CD4-positive, CD25-positive, alpha-beta regulatory T cell (primary cell): Measurements from ENCODE around the gene ANKLE1. TPM values are rescaled to one million over a fixed set of nuclear protein-coding genes. Genes with fewer than 3 reads are reported as not detected.

Experiments used
- ATAC-seq, 2 donors: fragments of 150-1000 bp; cut with Tn5 transposase; one replicate each; pipeline ENCODE4 v1.10.0; 2021; ENCODE audit warnings: low read depth in 2 of 2, moderate number of reproducible peaks in 2 of 2, moderate library complexity in 1 of 2
- DNase-seq, 3 donors: peaks; one replicate each; pipeline versions ENCODE4 v3.0.0 to v3.0.0-alpha.2; 2012 to 2022; ENCODE audit warnings: mixed read lengths in 1 of 3
- H3K27ac ChIP-seq: one replicate; pipeline ENCODE4 v1.7.0; 2013; ENCODE audit warnings: mild to moderate bottlenecking, low read length; ENCODE audit not compliant: insufficient read depth, poor library complexity, severe bottlenecking
- H3K27me3 ChIP-seq: one replicate; pipeline ENCODE4 v1.7.0; 2013; ENCODE audit warnings: low read length; ENCODE audit not compliant: control insufficient read depth, insufficient read depth
- H3K36me3 ChIP-seq: one replicate; pipeline ENCODE4 v1.7.0; 2013; ENCODE audit warnings: mild to moderate bottlenecking, low read length, moderate library complexity; ENCODE audit not compliant: control insufficient read depth, insufficient read depth
- H3K4me1 ChIP-seq: 2 replicates; pipeline ENCODE4 v1.7.0; 2013; ENCODE audit warnings: mild to moderate bottlenecking, low read length; ENCODE audit not compliant: insufficient read depth, control insufficient read depth, poor library complexity, severe bottlenecking
- H3K4me3 ChIP-seq: one replicate; pipeline ENCODE4 v1.7.0; 2013; ENCODE audit warnings: low read depth, mild to moderate bottlenecking, low read length, moderate library complexity
- H3K9me3 ChIP-seq, 2 experiments: 1 replicate in 1 of 2; 2 replicates in 1 of 2; pipeline ENCODE4 v1.7.0; 2013; ENCODE audit warnings: low read length in 2 of 2, mild to moderate bottlenecking in 1 of 2, moderate library complexity in 1 of 2; ENCODE audit not compliant: control insufficient read depth in 2 of 2
- H3K27ac Mint-ChIP-seq, 3 donors: one replicate each; pipeline ENCODE4 v1.8.0; 2020 to 2022; ENCODE audit warnings: mild to moderate bottlenecking in 3 of 3, mixed read lengths in 3 of 3, moderate library complexity in 2 of 3
- H3K27me3 Mint-ChIP-seq: one replicate; pipeline ENCODE4 v1.8.0; 2022; ENCODE audit warnings: mild to moderate bottlenecking, mixed read lengths
- H3K36me3 Mint-ChIP-seq: one replicate; pipeline ENCODE4 v1.8.0; 2020; ENCODE audit warnings: mixed read lengths
- H3K4me1 Mint-ChIP-seq, 4 donors: one replicate each; pipeline ENCODE4 v1.8.0; 2020 to 2022; ENCODE audit warnings: mixed read lengths in 4 of 4, mild to moderate bottlenecking in 1 of 4
- H3K4me3 Mint-ChIP-seq, 4 donors: one replicate each; pipeline ENCODE4 v1.8.0; 2020 to 2022; ENCODE audit warnings: mild to moderate bottlenecking in 4 of 4, mixed read lengths in 4 of 4, moderate library complexity in 3 of 4
- H3K9me3 Mint-ChIP-seq, 7 donors: one replicate each; pipeline ENCODE4 v1.8.0; 2020 to 2022; ENCODE audit warnings: mixed read lengths in 7 of 7, mild to moderate bottlenecking in 3 of 7, moderate library complexity in 2 of 7
- polyA plus RNA-seq, 4 donors: library from polyadenylated mRNA; unstranded; fragments of 300-500 nt; fragmentation: Illumina TruSeq; gene quantifications; one replicate each; pipeline ENCODE4 v1.2.3, GENCODE V29; 2021
- total RNA-seq: library from RNA; stranded (reverse); gene quantifications from one replicate; pipeline ENCODE4 v1.2.3, GENCODE V29; 2022

Gene ANKLE1
- total and polyA plus RNA-seq, 5 donors from 2014 or later, result 0.15 to 1.8 (median 1.0) TPM

DNA sequence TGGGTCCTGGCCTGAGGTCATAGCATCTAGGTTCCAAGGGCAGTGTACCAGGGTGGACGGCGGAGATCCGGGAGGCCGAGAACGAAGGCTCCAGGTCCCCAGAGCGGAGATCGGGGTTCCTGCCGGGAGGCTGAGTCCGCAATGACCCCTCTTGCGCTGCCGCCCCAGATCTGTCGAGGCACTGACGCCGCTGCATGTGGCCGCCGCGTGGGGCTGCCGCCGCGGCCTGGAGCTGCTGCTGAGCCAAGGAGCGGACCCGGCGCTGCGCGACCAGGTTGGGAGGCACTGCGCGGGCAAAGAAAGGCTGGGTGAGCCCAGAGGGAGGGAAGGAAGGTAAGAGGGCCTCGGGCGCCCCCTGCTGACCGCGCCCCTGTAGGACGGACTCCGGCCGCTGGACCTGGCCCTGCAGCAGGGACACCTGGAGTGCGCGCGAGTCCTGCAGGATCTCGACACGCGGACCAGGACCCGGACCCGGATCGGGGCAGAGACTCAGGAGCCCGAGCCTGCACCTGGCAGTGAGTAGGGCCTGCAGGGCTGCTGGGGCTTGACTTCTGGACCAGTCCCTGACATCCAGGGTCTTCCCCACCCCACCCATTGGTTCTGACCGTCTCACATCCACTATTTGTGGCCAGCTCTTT, 906 bp downstream of the ANKLE1 start:
- Mint-ChIP-seq H3K27me3 (no peaks in the 10 kb centered on the region), H3K36me3 (peaks cover 2% of the 10 kb centered on the region), H3K4me3 (peak overlapping the region; percentile 60 to 91 (median 79)), H3K9me3 (no peaks in the 10 kb centered on the region), H3K27ac (no peak overlapping the region), H3K4me1 (peaks cover 0 to 11% (median 2%) of the 10 kb centered on the region in 4 donors)
- Histone ChIP-seq H3K27ac (no peak overlapping the region), H3K9me3 (no peaks in the 10 kb centered on the region), H3K27me3 (no peaks in the 10 kb centered on the region), H3K4me1 (peaks cover 15% of the 10 kb centered on the region), H3K36me3 (peaks cover 6% of the 10 kb centered on the region), H3K4me3 (peak overlapping the region; percentile 15)
- ATAC-seq (peak; percentile 87 to 88), DNase-seq (peak; percentile 64 to 80 (median 74))

DNA sequence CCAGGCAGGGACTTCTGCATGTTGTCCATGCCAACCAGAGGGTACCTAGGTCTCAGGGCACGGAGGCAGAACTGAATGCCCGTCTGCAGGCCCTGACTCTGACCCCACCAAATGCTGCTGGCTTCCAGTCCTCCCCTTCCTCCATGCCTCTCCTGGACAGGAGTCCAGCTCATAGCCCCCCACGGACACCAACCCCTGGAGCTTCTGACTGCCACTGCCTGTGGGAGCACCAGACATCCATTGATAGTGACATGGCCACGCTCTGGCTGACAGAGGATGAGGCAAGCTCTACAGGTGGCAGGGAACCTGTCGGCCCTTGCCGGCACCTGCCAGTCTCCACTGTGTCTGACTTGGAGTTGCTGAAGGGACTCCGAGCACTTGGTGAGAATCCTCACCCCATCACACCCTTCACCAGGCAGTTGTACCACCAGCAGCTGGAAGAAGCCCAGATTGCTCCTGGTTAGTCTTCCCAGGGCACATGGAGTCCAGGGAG, 1.8 kb downstream of the ANKLE1 start:
- Histone ChIP-seq H3K27ac (no peak overlapping the region), H3K4me1 (peaks cover 15% of the 10 kb centered on the region), H3K27me3 (no peaks in the 10 kb centered on the region), H3K4me3 (no peak overlapping the region), H3K9me3 (no peaks in the 10 kb centered on the region), H3K36me3 (peaks cover 4% of the 10 kb centered on the region)
- H3K27ac Mint-ChIP-seq, result no peak overlapping the region
- H3K36me3 Mint-ChIP-seq, result peaks cover 2% of the 10 kb centered on the region
- ATAC-seq (no peak), DNase-seq (no peak)
- H3K4me1 Mint-ChIP-seq, result peaks cover 0 to 11% (median 2%) of the 10 kb centered on the region in 4 donors
- peaks cover 5% of the 10 kb centered on the region for H3K27me3 Mint-ChIP-seq
- H3K4me3 Mint-ChIP-seq, result no peak overlapping the region
- H3K9me3 Mint-ChIP-seq, result no peaks in the 10 kb centered on the region

DNA sequence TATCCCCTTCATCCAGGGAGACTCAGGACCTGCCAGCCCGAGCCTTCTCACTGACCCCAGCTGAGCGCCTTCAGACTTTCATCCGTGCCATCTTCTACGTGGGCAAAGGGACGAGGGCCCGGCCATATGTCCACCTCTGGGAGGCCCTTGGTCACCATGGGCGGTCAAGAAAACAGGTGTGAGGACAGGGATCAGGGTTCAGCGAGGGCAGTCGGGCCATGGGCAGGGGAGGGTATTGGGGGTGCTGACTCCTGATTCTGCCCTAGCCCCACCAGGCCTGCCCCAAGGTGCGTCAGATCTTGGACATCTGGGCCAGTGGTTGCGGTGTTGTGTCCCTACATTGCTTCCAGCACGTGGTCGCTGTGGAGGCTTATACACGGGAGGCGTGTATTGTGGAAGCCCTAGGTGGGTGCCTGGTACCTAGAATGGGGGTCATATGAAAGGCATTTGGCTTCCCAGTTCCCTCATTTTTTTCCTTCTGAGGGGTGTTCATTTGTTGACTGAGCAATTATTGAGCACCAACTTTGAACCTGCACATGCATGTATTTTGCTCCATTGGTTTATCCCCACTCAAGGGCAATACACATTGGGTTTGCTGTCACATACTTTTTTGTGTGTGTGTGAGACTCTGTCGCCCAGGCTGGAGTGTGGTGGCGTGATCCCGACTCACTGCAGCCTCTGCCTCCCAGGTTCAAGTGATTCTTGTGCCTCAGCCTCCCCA, 3.9 kb downstream of the ANKLE1 start:
- Histone ChIP-seq H3K4me1 (peaks cover 15% of the 10 kb centered on the region), H3K27me3 (no peaks in the 10 kb centered on the region), H3K27ac (no peak overlapping the region), H3K36me3 (no peaks in the 10 kb centered on the region), H3K4me3 (no peak overlapping the region), H3K9me3 (no peaks in the 10 kb centered on the region)
- ATAC-seq, result no peak
- DNase-seq, result no peak
- Mint-ChIP-seq H3K9me3 (peaks cover 0 to 1% (median 0%) of the 10 kb centered on the region in 7 donors), H3K4me1 (peaks cover 0 to 11% (median 2%) of the 10 kb centered on the region in 4 donors), H3K27ac (no peak overlapping the region), H3K27me3 (peaks cover 11% of the 10 kb centered on the region), H3K4me3 (no peak overlapping the region), H3K36me3 (no peaks in the 10 kb centered on the region)

DNA sequence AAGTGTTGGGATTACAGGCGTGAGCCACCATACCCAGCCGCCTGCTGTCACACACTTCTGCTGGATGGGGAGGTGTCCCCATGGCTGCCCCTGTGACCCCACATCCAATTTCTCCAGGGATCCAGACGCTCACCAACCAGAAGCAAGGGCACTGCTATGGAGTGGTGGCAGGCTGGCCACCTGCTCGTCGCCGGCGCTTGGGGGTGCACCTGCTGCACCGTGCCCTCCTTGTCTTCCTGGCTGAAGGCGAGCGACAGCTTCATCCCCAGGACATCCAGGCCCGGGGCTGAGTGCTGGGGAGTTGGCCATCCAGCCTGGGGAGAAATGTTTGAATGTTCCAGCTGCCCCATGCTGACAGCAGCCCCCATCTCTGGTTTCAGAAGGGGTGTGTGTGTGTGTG, 4.6 kb downstream of the ANKLE1 start:
- Mint-ChIP-seq H3K4me3 (no peak overlapping the region), H3K27ac (no peak overlapping the region), H3K36me3 (no peaks in the 10 kb centered on the region), H3K9me3 (peaks cover 0 to 1% (median 0%) of the 10 kb centered on the region in 7 donors), H3K4me1 (peaks cover 0 to 9% (median 2%) of the 10 kb centered on the region in 4 donors), H3K27me3 (peaks cover 11% of the 10 kb centered on the region)
- Histone ChIP-seq H3K36me3 (no peaks in the 10 kb centered on the region), H3K4me1 (peaks cover 14% of the 10 kb centered on the region), H3K27ac (no peak overlapping the region), H3K4me3 (no peak overlapping the region), H3K27me3 (no peaks in the 10 kb centered on the region), H3K9me3 (no peaks in the 10 kb centered on the region)
- DNase-seq (no peak), ATAC-seq (no peak)

DNA sequence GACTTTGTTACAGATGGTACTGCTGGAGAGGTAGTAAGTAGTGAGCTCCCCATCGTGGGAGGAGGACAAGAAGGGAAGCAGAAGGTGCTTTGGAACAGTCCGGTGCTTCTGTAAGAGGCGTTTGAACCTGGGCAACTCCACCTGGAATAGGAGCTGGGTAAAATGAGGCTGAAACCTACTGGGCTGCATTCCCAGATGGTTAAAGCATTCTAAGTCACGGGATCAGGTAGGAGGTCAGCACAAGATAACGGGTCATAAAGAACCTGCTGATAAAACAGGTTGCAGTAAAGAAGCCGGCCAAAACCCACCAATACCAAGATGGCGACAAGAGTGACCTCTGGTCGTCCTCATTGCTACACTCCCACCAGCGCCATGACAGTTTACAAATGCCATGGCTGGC, 5.1 kb downstream of the ANKLE1 start:
- Histone ChIP-seq H3K9me3 (no peaks in the 10 kb centered on the region), H3K36me3 (no peaks in the 10 kb centered on the region), H3K4me1 (peaks cover 10% of the 10 kb centered on the region), H3K4me3 (no peak overlapping the region), H3K27ac (no peak overlapping the region), H3K27me3 (no peaks in the 10 kb centered on the region)
- H3K36me3 Mint-ChIP-seq, result no peaks in the 10 kb centered on the region
- no peak for ATAC-seq
- H3K9me3 Mint-ChIP-seq, result peaks cover 0 to 1% (median 0%) of the 10 kb centered on the region in 7 donors
- peaks cover 11% of the 10 kb centered on the region for H3K27me3 Mint-ChIP-seq
- H3K27ac Mint-ChIP-seq, result no peak overlapping the region
- H3K4me1 Mint-ChIP-seq, result peaks cover 0 to 6% (median 2%) of the 10 kb centered on the region in 4 donors
- no peak for DNase-seq
- no peak overlapping the region for H3K4me3 Mint-ChIP-seq

DNA sequence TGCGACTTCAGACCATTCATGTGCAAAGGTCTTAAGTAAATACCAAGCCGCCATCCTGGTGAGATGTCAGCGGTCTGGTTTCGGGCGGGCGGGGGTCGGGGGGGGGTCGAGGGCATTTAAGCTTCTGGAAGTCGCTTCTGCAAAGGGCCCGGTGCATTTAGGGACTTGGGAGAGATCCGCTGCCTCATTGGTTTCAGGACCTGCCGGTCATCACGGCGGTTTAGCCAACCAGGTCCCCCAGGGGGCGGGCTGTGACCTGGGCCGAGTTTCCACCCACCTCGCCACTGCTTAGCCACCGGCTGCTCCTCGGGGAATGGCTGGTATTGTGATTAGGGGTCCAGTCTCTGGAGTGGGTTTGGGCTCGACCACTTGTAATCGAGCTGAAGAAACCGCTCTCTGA, 7.8 kb downstream of the ANKLE1 start:
- H3K27me3 Mint-ChIP-seq, result peaks cover 11% of the 10 kb centered on the region
- Histone ChIP-seq H3K4me3 (no peak overlapping the region), H3K9me3 (no peaks in the 10 kb centered on the region), H3K27ac (no peak overlapping the region), H3K36me3 (no peaks in the 10 kb centered on the region), H3K27me3 (no peaks in the 10 kb centered on the region), H3K4me1 (peaks cover 11% of the 10 kb centered on the region)
- ATAC-seq, result no peak
- peak in 1 of 3 donors; percentile 73 for DNase-seq
- H3K4me1 Mint-ChIP-seq, result peaks cover 0 to 5% (median 2%) of the 10 kb centered on the region in 4 donors
- H3K27ac Mint-ChIP-seq, result no peak overlapping the region
- no peak overlapping the region for H3K4me3 Mint-ChIP-seq
- no peaks in the 10 kb centered on the region for H3K36me3 Mint-ChIP-seq
- peaks cover 0 to 1% (median 0%) of the 10 kb centered on the region in 7 donors for H3K9me3 Mint-ChIP-seq

DNA sequence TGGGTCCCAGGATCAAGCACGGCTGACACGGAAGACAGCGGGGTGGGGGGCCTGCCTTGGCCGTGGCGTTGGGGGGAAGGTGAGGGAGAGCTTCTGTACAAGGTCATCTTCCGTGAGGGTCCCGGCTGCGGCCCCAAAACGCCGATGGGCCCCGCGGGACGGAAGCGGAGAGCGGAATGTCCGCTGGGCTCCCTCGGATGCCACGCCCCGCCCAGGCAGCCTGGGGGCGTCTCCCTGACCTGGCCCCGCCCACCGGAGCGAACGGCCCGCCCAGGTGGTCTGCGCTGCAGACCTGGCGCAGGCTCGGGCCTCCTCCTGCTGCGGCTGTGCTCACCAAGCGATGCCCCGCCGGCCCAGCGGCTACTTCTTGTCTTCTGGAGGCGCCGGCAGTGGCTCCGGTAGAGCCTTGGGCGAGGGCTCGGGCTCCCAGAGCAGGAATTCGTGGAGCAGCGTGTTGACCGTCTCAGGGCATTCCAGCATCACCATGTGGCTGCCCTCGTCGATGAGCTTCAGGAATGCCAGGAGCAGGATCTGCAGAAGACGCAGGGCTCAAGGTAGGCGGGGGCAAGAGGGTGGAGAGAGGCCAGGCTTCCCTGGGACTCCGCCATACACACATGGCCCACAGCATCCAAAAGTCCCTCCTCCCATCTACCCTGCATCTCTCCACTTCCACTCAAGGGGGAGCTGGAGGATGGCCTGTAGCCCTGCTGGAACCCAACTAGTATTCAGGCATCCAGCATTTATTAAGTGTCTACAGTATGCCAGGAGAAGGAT, 10.8 kb downstream of the ANKLE1 start:
- H3K36me3 ChIP-seq, result no peaks in the 10 kb centered on the region
- H3K4me3 ChIP-seq, result peak overlapping the region; percentile 66
- peaks cover 0 to 5% (median 2%) of the 10 kb centered on the region in 4 donors for H3K4me1 Mint-ChIP-seq
- H3K27me3 Mint-ChIP-seq, result peaks cover 11% of the 10 kb centered on the region
- H3K36me3 Mint-ChIP-seq, result no peaks in the 10 kb centered on the region
- H3K9me3 ChIP-seq, result no peaks in the 10 kb centered on the region
- peak overlapping the region; percentile 23 for H3K27ac ChIP-seq
- H3K9me3 Mint-ChIP-seq, result peaks cover 0 to 1% (median 0%) of the 10 kb centered on the region in 7 donors
- H3K4me1 ChIP-seq, result peaks cover 11% of the 10 kb centered on the region
- peak; percentile 93 to 96 for ATAC-seq
- DNase-seq, result peak; percentile 75 to 87 (median 79)
- no peaks in the 10 kb centered on the region for H3K27me3 ChIP-seq
- H3K4me3 Mint-ChIP-seq, result peak overlapping the region; percentile 91 to 95 (median 92)
- H3K27ac Mint-ChIP-seq, result peak overlapping the region in 1 of 3 donors; percentile 59
